ENCODE data around the gene DACT3. TPM values are rescaled to one million over a fixed set of nuclear protein-coding genes. Genes with fewer than 3 reads are reported as not detected.

Gene DACT3
- total RNA-seq, 4 donors from 2014 or later, result 1.7 to 3.2 (median 2.7) TPM

DNA sequence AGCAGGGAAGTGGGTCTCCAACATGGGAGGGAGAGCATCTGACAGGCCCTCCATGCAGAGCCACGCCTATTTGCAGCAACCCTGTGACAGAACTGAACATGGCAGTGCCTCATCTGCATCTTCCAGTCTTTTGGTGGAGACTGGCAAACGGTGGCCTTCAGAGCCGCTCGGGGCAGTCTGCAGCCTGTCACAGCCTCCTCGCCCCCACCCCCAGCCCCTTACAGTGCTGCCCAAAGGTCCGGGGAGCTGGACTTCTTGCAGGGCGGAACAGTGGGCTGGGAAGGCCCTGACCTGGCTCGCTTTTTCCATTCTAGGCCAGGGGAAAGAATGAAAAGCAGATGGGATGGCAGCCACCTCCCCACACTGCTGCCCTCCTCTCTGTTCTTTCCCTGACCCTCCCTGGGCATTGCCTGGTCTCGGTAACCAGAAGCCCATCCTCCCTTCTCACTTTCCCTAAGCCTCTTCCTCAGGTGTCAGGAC lies 57.2 kb downstream of the DACT3 start:
- no peaks in the 10 kb centered on the region for H3K27me3 ChIP-seq
- peaks cover 17 to 20% of the 10 kb centered on the region in 2 donors for H3K36me3 ChIP-seq
- TF ChIP-seq POLR2A (IDR thresholded peaks at IDR 0.05), result no peak
- TF ChIP-seq, protein P1, sequence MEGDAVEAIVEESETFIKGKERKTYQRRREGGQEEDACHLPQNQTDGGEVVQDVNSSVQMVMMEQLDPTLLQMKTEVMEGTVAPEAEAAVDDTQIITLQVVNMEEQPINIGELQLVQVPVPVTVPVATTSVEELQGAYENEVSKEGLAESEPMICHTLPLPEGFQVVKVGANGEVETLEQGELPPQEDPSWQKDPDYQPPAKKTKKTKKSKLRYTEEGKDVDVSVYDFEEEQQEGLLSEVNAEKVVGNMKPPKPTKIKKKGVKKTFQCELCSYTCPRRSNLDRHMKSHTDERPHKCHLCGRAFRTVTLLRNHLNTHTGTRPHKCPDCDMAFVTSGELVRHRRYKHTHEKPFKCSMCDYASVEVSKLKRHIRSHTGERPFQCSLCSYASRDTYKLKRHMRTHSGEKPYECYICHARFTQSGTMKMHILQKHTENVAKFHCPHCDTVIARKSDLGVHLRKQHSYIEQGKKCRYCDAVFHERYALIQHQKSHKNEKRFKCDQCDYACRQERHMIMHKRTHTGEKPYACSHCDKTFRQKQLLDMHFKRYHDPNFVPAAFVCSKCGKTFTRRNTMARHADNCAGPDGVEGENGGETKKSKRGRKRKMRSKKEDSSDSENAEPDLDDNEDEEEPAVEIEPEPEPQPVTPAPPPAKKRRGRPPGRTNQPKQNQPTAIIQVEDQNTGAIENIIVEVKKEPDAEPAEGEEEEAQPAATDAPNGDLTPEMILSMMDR (IDR thresholded peaks at IDR 0.05), result no peak
- peak overlapping the region in 2 of 3 donors; percentile 42 to 81 for H3K27ac ChIP-seq
- intact Hi-C loops (cut with DNase I), result loop anchor here (5.0 kb wide), 1 partner anchor 59 kb away; the partner anchor contains the start of gene DACT3
- H3K4me1 ChIP-seq, result peaks cover 27 to 42% of the 10 kb centered on the region in 2 donors
- no peaks in the 10 kb centered on the region for H3K9me3 ChIP-seq
- 79 to 80% methylated on average over 4 to 8 of the region's 9 CpGs for WGBS, 2 donors
- no peak for DNase-seq
- no peak overlapping the region for H3K4me3 ChIP-seq (replicated peaks in 1 of 3)

DNA sequence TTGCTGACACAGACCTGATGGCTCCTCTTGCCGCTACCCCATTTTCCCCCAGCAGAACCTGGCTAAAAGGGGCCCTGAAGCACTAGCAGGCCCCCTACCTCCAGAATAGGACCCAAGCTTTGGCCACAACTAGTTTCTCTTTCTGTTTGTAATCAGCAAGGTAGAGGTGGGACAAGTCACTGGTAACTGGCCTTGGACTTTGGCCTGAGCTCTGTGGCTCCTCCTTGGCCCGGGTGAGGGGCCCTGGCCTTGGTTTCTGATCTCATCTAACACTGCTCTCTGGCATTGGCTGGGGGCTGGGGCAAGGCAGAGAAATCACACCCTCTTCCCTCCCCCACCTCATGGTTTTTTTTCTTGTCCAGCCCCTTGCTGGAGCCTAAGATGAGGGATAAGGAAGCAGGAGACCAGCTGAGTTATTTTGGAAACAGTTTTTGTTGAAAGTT lies 57.8 kb downstream of the DACT3 start:
- peaks cover 12 to 14% of the 10 kb centered on the region in 2 donors for H3K36me3 ChIP-seq
- WGBS, 2 donors, result 31 to 33% methylated on average over 2 of the region's 2 CpGs
- H3K27ac ChIP-seq, result peak overlapping the region; percentile 42 to 81 (median 71)
- no peaks in the 10 kb centered on the region for H3K9me3 ChIP-seq
- TF ChIP-seq, protein P1 (IDR thresholded peaks at IDR 0.05), result no peak
- no peak for TF ChIP-seq POLR2A (IDR thresholded peaks at IDR 0.05)
- intact Hi-C loops (cut with DNase I), result loop anchor here (5.0 kb wide), 1 partner anchor 59 kb away; the partner anchor contains the start of gene DACT3
- peak overlapping the region in 1 of 3 donors; percentile 5 for H3K4me3 ChIP-seq (replicated peaks in 1 of 3)
- H3K4me1 ChIP-seq, result peaks cover 27 to 42% of the 10 kb centered on the region in 2 donors
- no peak for DNase-seq
- no peaks in the 10 kb centered on the region for H3K27me3 ChIP-seq

DNA sequence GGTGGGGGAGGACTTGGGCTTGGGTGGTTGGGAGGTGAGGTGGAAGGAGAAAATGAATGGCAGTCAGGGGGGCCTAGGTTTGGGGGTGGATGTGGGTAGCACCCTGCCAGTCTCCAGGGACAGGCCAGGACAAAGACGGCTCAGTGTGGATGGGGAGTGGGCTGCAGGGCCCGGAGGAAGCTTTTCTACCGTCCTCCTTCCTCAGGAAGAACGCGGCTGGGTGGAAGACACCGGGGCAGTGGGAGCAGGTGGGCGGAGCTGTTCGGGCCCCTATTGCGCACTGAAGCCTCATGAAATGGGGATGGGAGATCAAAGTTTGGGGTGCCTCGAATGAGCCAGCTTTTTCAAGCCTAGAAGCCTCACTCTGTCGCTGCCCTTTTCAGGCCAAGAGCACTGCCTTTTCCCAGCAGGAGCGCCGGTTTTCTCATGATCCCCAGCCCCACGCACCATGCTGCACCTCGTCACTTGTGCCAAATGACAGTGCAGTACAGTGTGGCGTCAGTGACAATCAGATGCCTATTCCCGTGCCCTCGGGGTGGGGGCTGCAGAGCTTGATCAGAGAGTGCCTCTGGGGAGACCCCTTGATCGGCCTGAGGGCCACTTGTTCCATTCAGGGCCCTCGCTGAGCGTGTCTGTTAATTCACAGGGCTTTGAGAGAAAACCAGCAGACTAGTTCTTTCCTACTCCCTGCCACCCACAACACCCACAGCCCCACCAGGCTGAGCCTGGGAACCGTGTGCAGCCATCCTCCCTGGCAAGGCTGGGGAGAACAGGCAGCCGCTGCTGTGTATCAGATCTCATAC lies 58.4 kb downstream of the DACT3 start:
- Histone ChIP-seq H3K4me3 (replicated peaks in 1 of 3) (peak overlapping the region in 2 of 3 donors; percentile 30 to 97), H3K27me3 (no peaks in the 10 kb centered on the region), H3K27ac (peak overlapping the region; percentile 42 to 81 (median 71)), H3K9me3 (no peaks in the 10 kb centered on the region), H3K36me3 (peaks cover 5 to 8% of the 10 kb centered on the region in 2 donors), H3K4me1 (peaks cover 27 to 42% of the 10 kb centered on the region in 2 donors)
- 1 to 10% methylated on average over 11 to 21 of the region's 23 CpGs for WGBS, 2 donors
- TF ChIP-seq, protein P1 (IDR thresholded peaks at IDR 0.05), result no peak
- no peak for TF ChIP-seq POLR2A (IDR thresholded peaks at IDR 0.05)
- intact Hi-C loops (cut with DNase I), result loop anchor here (5.0 kb wide), 1 partner anchor 60 kb away; the partner anchor contains the start of gene DACT3
- DNase-seq, result peak in 1 of 2 donors; percentile 28

DNA sequence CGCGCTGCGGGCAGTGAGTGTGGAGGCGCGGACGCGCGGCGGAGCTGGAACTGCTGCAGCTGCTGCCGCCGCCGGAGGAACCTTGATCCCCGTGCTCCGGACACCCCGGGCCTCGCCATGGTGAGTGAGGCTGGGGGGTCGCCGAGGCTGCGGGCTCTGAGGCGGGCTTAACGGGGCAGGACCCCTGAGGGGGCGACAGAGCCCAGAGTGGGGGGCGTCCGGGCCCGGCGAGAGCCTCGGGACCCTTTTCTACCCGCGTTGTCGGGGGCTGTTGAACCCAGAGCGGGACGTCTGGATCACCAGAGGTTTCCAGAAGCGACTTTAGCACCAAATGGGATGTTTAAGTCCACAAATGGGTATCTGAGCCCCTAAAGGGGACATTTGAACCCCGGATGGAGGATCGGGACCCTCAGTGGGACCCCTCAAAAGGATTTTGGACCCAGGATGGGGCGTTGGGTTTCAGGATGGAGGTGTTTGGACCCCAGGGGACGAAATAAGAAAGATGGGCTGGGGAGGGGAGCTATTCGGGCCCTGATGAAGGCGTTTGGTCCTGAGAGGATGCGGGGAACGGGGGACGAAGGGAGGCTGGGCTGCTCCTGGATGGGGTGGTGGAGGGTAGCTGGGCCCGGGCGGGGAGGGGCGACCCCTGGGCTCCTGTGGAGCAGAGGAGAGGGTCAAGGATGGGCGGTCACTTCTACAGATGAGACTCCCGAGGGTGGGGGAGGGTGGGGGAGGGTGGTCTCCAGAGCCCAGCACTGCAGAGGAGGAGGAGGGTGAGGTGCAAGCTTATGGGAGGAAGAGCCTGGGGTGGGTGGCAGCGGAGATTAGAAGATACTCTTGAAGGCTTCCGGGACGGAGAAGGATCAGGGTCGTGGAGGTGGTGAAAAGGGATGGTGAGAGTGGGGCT lies 59.4 kb downstream of the DACT3 start, which contains the start of gene CALM3:
Gene CALM3 (plus strand): TSS at position 13 of the 907 bp plus-strand sequence. CDS start 105 bp downstream, at position 118.
- H3K4me1 ChIP-seq, result peaks cover 27 to 42% of the 10 kb centered on the region in 2 donors
- no peaks in the 10 kb centered on the region for H3K9me3 ChIP-seq
- intact Hi-C loops (cut with DNase I), result loop anchor here (5.0 kb wide), 1 partner anchor 61 kb away; the partner anchor contains the start of gene DACT3
- WGBS, 2 donors, result 0 to 2% methylated on average over 28 of the region's 51 CpGs
- peak in 1 of 2 donors; percentile 30 for DNase-seq
- peak within 1 kb of the TSS; percentile 92 to 100 (median 97) for H3K4me3 ChIP-seq (replicated peaks in 1 of 3)
- peak; percentile 17 to 91 for TF ChIP-seq POLR2A (IDR thresholded peaks at IDR 0.05)
- TF ChIP-seq, protein P1 (IDR thresholded peaks at IDR 0.05), result no peak
- peak within 1 kb of the TSS; percentile 95 to 99 (median 97) for H3K27ac ChIP-seq
- no peaks in the 10 kb centered on the region for H3K27me3 ChIP-seq
- H3K36me3 ChIP-seq, result peaks cover under 1 to 2% of the 10 kb centered on the region in 2 donors

Data from thyroid gland (tissue), 4 donors.